A549 (cell line): ENCODE measurements around the gene PPCDC. TPM values are rescaled to one million over a fixed set of nuclear protein-coding genes. Genes with fewer than 3 reads are reported as not detected.

Experiments
- ATAC-seq, 2 experiments: fragments of 200-7000 bp in 1 of 2; fragments of >200 bp in 1 of 2; cut with Nextera tagmentation in 1 of 2; cut with Tn5 transposase in 1 of 2; 3 replicates each; pipeline versions ENCODE4 v1.8.0 to v1.9.1; 2018 to 2020; ENCODE audit warnings: mild to moderate bottlenecking in 1 of 2, moderate library complexity in 1 of 2
- CTCF ChIA-PET: fragments of 300-600 bp; sonication (Branson Sonifier 250); formaldehyde crosslinking; extraction: SDS; loops from one replicate; lab custom pipeline; 2021; ENCODE audit warnings: antibody characterized with exemption, inconsistent platforms; lab: Yijun Ruan, JAX
- POLR2A ChIA-PET: fragments of 350-600 bp; formaldehyde crosslinking; extraction: SDS; loops from one replicate; lab custom pipeline; 2021; ENCODE audit warnings: antibody characterized with exemption, inconsistent platforms; lab: Yijun Ruan, JAX
- DNase-seq, 2 experiments: peaks; one replicate each; pipeline versions ENCODE4 v3.0.0 to v3.0.0-alpha.2; 2011 to 2016; ENCODE audit warnings: low read depth in 1 of 2, low spot score in 1 of 2
- FAIRE-seq: peaks from 2 replicates; lab custom pipeline; 2011; peaks lifted over from hg19 to GRCh38; lab: Jason Lieb, UNC
- H3K27ac ChIP-seq, 2 experiments: fragments of >200 bp; sonication (Bioruptor Twin); formaldehyde crosslinking; 3 replicates each; pipeline ENCODE4 v1.5.1; 2016 to 2017
- H3K4me1 ChIP-seq: fragments of >200 bp; sonication (Bioruptor Twin); formaldehyde crosslinking; 3 replicates; pipeline ENCODE4 v1.6.1; 2016
- H3K4me2 ChIP-seq: fragments of >200 bp; sonication (Bioruptor Twin); formaldehyde crosslinking; 3 replicates; pipeline ENCODE4 v1.6.1; 2016
- H3K4me3 ChIP-seq: fragments of >200 bp; sonication (Bioruptor Twin); formaldehyde crosslinking; 3 replicates; pipeline ENCODE4 v1.5.1; 2016
- H3K9me3 ChIP-seq: fragments of >200 bp; sonication (Bioruptor Twin); formaldehyde crosslinking; 3 replicates; pipeline ENCODE4 v1.6.1; 2016
- BHLHE40 ChIP-seq: IDR thresholded peaks from 2 replicates; pipeline ENCODE4 v1.6.1; 2012; ENCODE audit warnings: low read depth, low read length, inconsistent platforms
- CHD4 ChIP-seq: fragments of 200-600 bp; sonication (generic); IDR thresholded peaks from 2 replicates; pipeline ENCODE4 v1.6.1; 2016; ENCODE audit warnings: antibody characterized with exemption, mild to moderate bottlenecking, borderline replicate concordance
- FOSB ChIP-seq: fragments of 250-450 bp; sonication (Bioruptor Pico); IDR thresholded peaks from 2 replicates; pipeline ENCODE4 v1.5.0; 2020; ENCODE audit warnings: mild to moderate bottlenecking, moderate library complexity
- GATA3 ChIP-seq: IDR thresholded peaks from 2 replicates; pipeline ENCODE4 v1.6.1; 2012; ENCODE audit warnings: borderline replicate concordance
- HDAC2 ChIP-seq: fragments of 200-600 bp; sonication (generic); IDR thresholded peaks from 2 replicates; pipeline ENCODE4 v1.6.1; 2016
- HOXB5 ChIP-seq: fragments of 250-450 bp; sonication (Bioruptor Pico); IDR thresholded peaks from 2 replicates; pipeline ENCODE4 v1.5.0; 2020; ENCODE audit warnings: mild to moderate bottlenecking, moderate library complexity
- JUN ChIP-seq, 2 experiments: fragments of >200 bp; sonication (Bioruptor Twin); formaldehyde crosslinking; IDR thresholded peaks; 2 replicates in 1 of 2; 3 replicates in 1 of 2; pipeline ENCODE4 v1.6.1; 2016 to 2017
- JUNB ChIP-seq: fragments of >200 bp; sonication (Bioruptor Twin); formaldehyde crosslinking; IDR thresholded peaks from 2 replicates; pipeline ENCODE4 v1.6.1; 2016
- KDM1A ChIP-seq: fragments of 200-600 bp; sonication (generic); IDR thresholded peaks from 2 replicates; pipeline ENCODE4 v1.6.1; 2016; ENCODE audit warnings: low read depth, mild to moderate bottlenecking
- KDM5A ChIP-seq: fragments of 200-600 bp; sonication (generic); IDR thresholded peaks from 2 replicates; pipeline ENCODE4 v1.6.1; 2016; ENCODE audit warnings: antibody characterized with exemption, mild to moderate bottlenecking
- MYC ChIP-seq: IDR thresholded peaks from 2 replicates; pipeline ENCODE4 v1.6.1; 2012; ENCODE audit warnings: mild to moderate bottlenecking, inconsistent platforms, low read length, improper control_type of control experiment, borderline replicate concordance
- NR3C1 ChIP-seq: fragments of >200 bp; sonication (Bioruptor Twin); formaldehyde crosslinking; IDR thresholded peaks from 3 replicates; pipeline ENCODE4 v1.6.1; 2017
- POLR2A ChIP-seq: IDR thresholded peaks from 2 replicates; pipeline ENCODE4 v1.6.1; 2012; ENCODE audit warnings: mild to moderate bottlenecking, low read length
- RAD21 ChIP-seq, 2 experiments: fragments of >200 bp in 1 of 2; sonication (Bioruptor Twin) in 1 of 2; formaldehyde crosslinking in 1 of 2; IDR thresholded peaks in 1 of 2; conservative IDR thresholded peaks in 1 of 2; 2 replicates in 1 of 2; 3 replicates in 1 of 2; pipeline ENCODE4 v1.6.1; 2012 to 2018; ENCODE audit warnings: inconsistent platforms in 1 of 2
- RCOR1 ChIP-seq: fragments of 150-350 bp; IDR thresholded peaks from 2 replicates; pipeline ENCODE4 v1.6.1; 2014; ENCODE audit warnings: antibody characterized with exemption, low read length, low read depth
- TFCP2L1 ChIP-seq: fragments of 250-450 bp; sonication (Bioruptor Pico); IDR thresholded peaks from 2 replicates; pipeline ENCODE4 v1.5.0; 2021; ENCODE audit warnings: mild to moderate bottlenecking
- TP53 ChIP-seq: fragments of 250-450 bp; sonication (Bioruptor Pico); IDR thresholded peaks from 2 replicates; pipeline ENCODE4 v1.5.0; 2021; ENCODE audit warnings: mild to moderate bottlenecking, moderate library complexity
- ZC3H11A ChIP-seq: fragments of 450-650 bp; IDR thresholded peaks from 2 replicates; pipeline ENCODE4 v1.6.1; 2014; ENCODE audit warnings: antibody characterized with exemption, mild to moderate bottlenecking
- ZFP36 ChIP-seq: fragments of 450-650 bp; IDR thresholded peaks from 2 replicates; pipeline ENCODE4 v1.6.1; 2014; ENCODE audit warnings: borderline replicate concordance; ENCODE audit not compliant: partially characterized antibody
- ZNF302 ChIP-seq: fragments of 250-450 bp; sonication (Bioruptor Pico); IDR thresholded peaks from 2 replicates; pipeline ENCODE4 v1.9.0; 2021; ENCODE audit warnings: inconsistent platforms, mild to moderate bottlenecking, moderate library complexity
- WGBS: methylation state at CpG from one replicate; pipeline ENCODE4 v1.1.6; 2017; ENCODE audit errors: missing lambda C conversion rate; 5-methylcytosine and 5-hydroxymethylcytosine counted together
- polyA plus RNA-seq, 4 experiments: library from polyadenylated mRNA; depleted of rRNA in 3 of 4; stranded (reverse); fragments of >200 nt; fragmentation: RNase III in 1 of 4; extraction: RNeasy Plus Mini Kit Qiagen cat#74134 plus additional on column Dnase treatment in 1 of 4; gene quantifications; 2 replicates in 3 of 4; 3 replicates in 1 of 4; pipeline ENCODE4 v1.2.3, GENCODE V29; 2011 to 2017
- TF ChIP-seq, protein P1 (sequence below): IDR thresholded peaks from 2 replicates; pipeline ENCODE4 v1.6.1; 2012
- TF ChIP-seq, protein P2 (sequence below): fragments of 450-650 bp; IDR thresholded peaks from 2 replicates; pipeline ENCODE4 v1.6.1; 2014; ENCODE audit warnings: antibody characterized with exemption
- TF ChIP-seq, protein P3 (sequence below): fragments of >200 bp; sonication (Bioruptor Twin); formaldehyde crosslinking; IDR thresholded peaks from 3 replicates; pipeline ENCODE4 v1.5.1; 2016
- TF ChIP-seq, protein P4 (sequence below): fragments of 250-450 bp; sonication (Bioruptor Pico); IDR thresholded peaks from 2 replicates; pipeline ENCODE4 v1.5.0; 2020; ENCODE audit warnings: low read depth, mild to moderate bottlenecking, moderate library complexity
- TF ChIP-seq, protein P5 (sequence below): fragments of 150-350 bp; IDR thresholded peaks from 2 replicates; pipeline ENCODE4 v1.6.1; 2014; ENCODE audit warnings: low read depth, mild to moderate bottlenecking, low read length
- TF ChIP-seq, protein P6 (sequence below): fragments of >200 bp; sonication (Bioruptor Twin); formaldehyde crosslinking; IDR thresholded peaks from 3 replicates; pipeline ENCODE4 v1.6.1; 2016
- TF ChIP-seq, protein P7 (sequence below): fragments of >200 bp; sonication (Bioruptor Twin); formaldehyde crosslinking; IDR thresholded peaks from 2 replicates; pipeline ENCODE4 v1.6.1; 2016

PPCDC gene
- polyA plus RNA-seq, 2 of the 4 experiments (the other 2 are of a cell fraction), result 18.2 to 18.5 TPM

DNA sequence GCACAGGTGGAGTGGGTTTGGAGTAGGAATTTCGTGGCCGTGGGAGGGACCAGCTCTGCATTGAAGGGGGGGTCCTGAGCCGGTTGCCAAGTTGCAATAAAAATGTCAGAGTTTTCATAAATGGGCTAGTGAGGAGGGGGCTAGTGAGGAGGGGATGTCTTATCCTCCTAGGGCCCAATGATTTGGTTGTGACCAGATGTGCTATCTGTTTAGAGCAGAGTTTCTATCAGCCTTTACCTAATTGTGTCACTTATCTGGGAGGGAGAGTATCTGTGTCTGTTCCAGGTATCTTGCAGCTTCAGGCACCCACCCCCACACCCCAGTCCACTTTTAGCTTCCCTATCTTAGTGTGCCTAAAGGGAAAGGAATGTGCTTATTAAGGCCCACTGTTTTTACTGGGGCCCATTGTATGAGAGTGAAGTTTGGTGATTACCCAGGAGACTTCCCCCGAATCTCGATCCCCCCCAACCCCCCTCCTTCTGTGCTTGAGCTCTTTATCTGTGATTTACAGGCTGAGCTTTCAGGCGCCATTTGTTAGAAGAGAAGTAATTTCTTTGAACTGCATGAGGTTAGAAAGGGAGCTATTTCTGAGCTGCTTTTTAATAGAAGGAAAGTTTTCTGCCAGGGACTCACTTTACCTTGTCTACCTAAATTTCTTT, 42.6 kb downstream of the PPCDC start:
- H3K4me1 ChIP-seq, result peaks cover 4% of the 10 kb centered on the region; the same call in 1 of the 3 replicates
- no peak overlapping the region for H3K27ac ChIP-seq
- ATAC-seq (no peak), FAIRE-seq (no peak), DNase-seq (no peak)
- no peak overlapping the region for H3K4me3 ChIP-seq
- ChIA-PET CTCF (interaction anchor here (0.6 to 1.8 kb wide), 12 partner anchors 9 to 242 kb away, joined by 3 to 8 read pairs (median 4); partner anchors contain the start of gene C15orf39), POLR2A (no interaction called here)
- no peak overlapping the region for H3K4me2 ChIP-seq
- TF ChIP-seq, protein P1, sequence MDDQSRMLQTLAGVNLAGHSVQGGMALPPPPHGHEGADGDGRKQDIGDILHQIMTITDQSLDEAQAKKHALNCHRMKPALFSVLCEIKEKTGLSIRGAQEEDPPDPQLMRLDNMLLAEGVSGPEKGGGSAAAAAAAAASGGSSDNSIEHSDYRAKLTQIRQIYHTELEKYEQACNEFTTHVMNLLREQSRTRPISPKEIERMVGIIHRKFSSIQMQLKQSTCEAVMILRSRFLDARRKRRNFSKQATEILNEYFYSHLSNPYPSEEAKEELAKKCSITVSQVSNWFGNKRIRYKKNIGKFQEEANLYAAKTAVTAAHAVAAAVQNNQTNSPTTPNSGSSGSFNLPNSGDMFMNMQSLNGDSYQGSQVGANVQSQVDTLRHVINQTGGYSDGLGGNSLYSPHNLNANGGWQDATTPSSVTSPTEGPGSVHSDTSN, result no peak
- TF ChIP-seq RCOR1, result no peak
- no peak for TF ChIP-seq HOXB5 (CRISPR knock-in tag)
- no peak for TF ChIP-seq KDM1A
- no peak for TF ChIP-seq HDAC2
- TF ChIP-seq, protein P2, sequence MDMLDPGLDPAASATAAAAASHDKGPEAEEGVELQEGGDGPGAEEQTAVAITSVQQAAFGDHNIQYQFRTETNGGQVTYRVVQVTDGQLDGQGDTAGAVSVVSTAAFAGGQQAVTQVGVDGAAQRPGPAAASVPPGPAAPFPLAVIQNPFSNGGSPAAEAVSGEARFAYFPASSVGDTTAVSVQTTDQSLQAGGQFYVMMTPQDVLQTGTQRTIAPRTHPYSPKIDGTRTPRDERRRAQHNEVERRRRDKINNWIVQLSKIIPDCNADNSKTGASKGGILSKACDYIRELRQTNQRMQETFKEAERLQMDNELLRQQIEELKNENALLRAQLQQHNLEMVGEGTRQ, result no peak
- no peak for TF ChIP-seq JUN (IDR thresholded peaks at IDR 0.05)
- no peak for TF ChIP-seq ZFP36
- TF ChIP-seq, protein P3, sequence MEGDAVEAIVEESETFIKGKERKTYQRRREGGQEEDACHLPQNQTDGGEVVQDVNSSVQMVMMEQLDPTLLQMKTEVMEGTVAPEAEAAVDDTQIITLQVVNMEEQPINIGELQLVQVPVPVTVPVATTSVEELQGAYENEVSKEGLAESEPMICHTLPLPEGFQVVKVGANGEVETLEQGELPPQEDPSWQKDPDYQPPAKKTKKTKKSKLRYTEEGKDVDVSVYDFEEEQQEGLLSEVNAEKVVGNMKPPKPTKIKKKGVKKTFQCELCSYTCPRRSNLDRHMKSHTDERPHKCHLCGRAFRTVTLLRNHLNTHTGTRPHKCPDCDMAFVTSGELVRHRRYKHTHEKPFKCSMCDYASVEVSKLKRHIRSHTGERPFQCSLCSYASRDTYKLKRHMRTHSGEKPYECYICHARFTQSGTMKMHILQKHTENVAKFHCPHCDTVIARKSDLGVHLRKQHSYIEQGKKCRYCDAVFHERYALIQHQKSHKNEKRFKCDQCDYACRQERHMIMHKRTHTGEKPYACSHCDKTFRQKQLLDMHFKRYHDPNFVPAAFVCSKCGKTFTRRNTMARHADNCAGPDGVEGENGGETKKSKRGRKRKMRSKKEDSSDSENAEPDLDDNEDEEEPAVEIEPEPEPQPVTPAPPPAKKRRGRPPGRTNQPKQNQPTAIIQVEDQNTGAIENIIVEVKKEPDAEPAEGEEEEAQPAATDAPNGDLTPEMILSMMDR, result no peak
- TF ChIP-seq CHD4, result no peak
- no peak for TF ChIP-seq BHLHE40
- TF ChIP-seq, protein P4, sequence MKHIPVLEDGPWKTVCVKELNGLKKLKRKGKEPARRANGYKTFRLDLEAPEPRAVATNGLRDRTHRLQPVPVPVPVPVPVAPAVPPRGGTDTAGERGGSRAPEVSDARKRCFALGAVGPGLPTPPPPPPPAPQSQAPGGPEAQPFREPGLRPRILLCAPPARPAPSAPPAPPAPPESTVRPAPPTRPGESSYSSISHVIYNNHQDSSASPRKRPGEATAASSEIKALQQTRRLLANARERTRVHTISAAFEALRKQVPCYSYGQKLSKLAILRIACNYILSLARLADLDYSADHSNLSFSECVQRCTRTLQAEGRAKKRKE, result no peak
- no peak for TF ChIP-seq TFCP2L1 (CRISPR knock-in tag)
- TF ChIP-seq FOSB (CRISPR knock-in tag), result no peak
- 84% methylated on average over 6 of the region's 6 CpGs for WGBS
- H3K9me3 ChIP-seq, result no peaks in the 10 kb centered on the region

DNA sequence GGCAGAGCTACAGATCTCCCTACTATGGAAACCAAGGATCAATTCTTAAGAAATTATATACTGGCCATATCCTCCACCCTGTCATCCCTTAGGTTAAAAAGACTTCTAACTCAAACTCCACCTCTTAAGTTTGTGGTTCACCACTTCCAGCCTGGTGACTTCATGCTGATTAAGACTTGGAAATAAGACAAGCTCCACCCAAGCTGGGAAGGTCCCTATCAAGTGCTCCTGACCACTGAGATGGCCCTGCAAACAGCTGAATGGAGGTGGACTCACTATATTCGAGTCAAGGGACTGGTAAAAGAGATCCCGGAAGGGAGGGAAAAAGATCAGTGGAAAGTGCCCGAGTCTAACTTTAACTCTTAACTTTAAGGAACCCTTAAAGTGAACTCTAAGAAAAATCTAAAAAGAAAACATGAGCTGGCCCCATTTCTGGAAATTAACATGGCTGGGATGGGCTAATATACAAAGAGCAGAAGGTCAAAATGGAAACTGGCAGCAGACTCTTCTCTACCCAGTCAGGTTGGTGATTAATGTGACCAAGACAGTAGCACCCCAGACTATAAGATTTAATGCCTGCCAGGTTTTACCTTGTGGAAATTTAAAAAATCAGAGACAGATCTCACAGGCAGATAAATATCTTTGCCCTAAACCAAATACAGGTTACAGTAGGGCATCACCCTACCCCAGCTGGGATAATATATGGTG, 43.9 kb downstream of the PPCDC start:
- CTCF ChIA-PET, result interaction anchor here (0.6 to 1.8 kb wide), 7 partner anchors 7 to 573 kb away, joined by 3 to 6 read pairs (median 3); partner anchors contain the start of genes C15orf39 and IMP3
- H3K4me2 ChIP-seq, result no peak overlapping the region

More for the DNA sequence above, 43.9 kb downstream of the PPCDC start:
- WGBS, result 61% methylated on average over 3 of the region's 3 CpGs
- FAIRE-seq (no peak), ATAC-seq (no peak), DNase-seq (no peak)
- TF ChIP-seq HDAC2 (no peak), ZC3H11A (no peak), GATA3 (no peak), NR3C1 (no peak), KDM5A (no peak), ZNF302 (CRISPR knock-in tag) (no peak), JUNB (no peak), TP53 (CRISPR knock-in tag) (no peak), KDM1A (no peak), MYC (no peak), RAD21 (conservative IDR thresholded peaks at IDR 0.05 in 1 of 2, IDR thresholded peaks at IDR 0.05 in 1 of 2) (no peak), POLR2A (no peak)
- TF ChIP-seq, protein P5, sequence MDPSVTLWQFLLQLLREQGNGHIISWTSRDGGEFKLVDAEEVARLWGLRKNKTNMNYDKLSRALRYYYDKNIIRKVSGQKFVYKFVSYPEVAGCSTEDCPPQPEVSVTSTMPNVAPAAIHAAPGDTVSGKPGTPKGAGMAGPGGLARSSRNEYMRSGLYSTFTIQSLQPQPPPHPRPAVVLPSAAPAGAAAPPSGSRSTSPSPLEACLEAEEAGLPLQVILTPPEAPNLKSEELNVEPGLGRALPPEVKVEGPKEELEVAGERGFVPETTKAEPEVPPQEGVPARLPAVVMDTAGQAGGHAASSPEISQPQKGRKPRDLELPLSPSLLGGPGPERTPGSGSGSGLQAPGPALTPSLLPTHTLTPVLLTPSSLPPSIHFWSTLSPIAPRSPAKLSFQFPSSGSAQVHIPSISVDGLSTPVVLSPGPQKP, result no peak
- TF ChIP-seq, protein P6, sequence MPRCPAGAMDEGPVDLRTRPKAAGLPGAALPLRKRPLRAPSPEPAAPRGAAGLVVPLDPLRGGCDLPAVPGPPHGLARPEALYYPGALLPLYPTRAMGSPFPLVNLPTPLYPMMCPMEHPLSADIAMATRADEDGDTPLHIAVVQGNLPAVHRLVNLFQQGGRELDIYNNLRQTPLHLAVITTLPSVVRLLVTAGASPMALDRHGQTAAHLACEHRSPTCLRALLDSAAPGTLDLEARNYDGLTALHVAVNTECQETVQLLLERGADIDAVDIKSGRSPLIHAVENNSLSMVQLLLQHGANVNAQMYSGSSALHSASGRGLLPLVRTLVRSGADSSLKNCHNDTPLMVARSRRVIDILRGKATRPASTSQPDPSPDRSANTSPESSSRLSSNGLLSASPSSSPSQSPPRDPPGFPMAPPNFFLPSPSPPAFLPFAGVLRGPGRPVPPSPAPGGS, result no peak
- TF ChIP-seq, protein P1, result no peak
- TF ChIP-seq, protein P7, sequence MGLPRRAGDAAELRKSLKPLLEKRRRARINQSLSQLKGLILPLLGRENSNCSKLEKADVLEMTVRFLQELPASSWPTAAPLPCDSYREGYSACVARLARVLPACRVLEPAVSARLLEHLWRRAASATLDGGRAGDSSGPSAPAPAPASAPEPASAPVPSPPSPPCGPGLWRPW, result no peak
- Histone ChIP-seq H3K27ac (no peak overlapping the region), H3K9me3 (no peaks in the 10 kb centered on the region), H3K4me1 (peaks cover 4% of the 10 kb centered on the region; the same call in 1 of the 3 replicates), H3K4me3 (no peak overlapping the region)
- POLR2A ChIA-PET, result no interaction called here
